ENCODE measurements around the gene RSPO4. TPM values are rescaled to one million over a fixed set of nuclear protein-coding genes. Genes with fewer than 3 reads are reported as not detected.

The RSPO4 gene
- total and polyA plus RNA-seq, 9 donors, result 0.04 to 0.53 (median 0.31) TPM; not detected in 4

DNA sequence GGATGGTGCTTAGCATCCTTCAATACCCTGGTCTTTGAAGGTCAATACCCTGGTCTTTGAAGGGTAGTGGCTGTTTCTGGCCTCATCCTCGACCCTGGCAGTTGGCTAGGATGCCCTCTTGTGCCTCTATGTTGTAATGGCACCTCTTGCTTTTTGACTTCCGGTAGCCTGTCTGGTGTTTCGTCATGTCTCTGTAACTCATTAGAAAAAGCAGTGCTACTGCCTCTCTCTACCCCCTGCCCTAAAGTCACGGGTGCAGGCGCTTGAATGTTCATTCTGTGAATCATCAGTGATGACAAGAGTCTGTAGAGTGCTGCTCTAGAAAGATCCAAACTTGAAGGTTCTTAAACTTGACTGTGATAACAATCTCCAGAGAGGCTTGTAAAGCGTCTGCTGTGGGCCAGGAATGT is 28.3 kb downstream of the RSPO4 start:
- DNase-seq, result no peak
- H3K27me3 ChIP-seq, result no peaks in the 10 kb centered on the region
- WGBS, 3 donors, result 32 to 43% (median 34%) methylated on average over 6 of the region's 6 CpGs
- TF ChIP-seq EP300 (IDR thresholded peaks at IDR 0.05), result no peak
- TF ChIP-seq CTCF (IDR thresholded peaks at IDR 0.05), result no peak
- no peak for TF ChIP-seq POLR2A (IDR thresholded peaks at IDR 0.05)
- no peaks in the 10 kb centered on the region for H3K9me3 ChIP-seq
- no peaks in the 10 kb centered on the region for H3K4me1 ChIP-seq (ENCODE audit: insufficient read depth)
- intact Hi-C loops (cut with DNase I), result no loop called here
- H3K36me3 ChIP-seq, result no peaks in the 10 kb centered on the region
- no peak overlapping the region for H3K4me3 ChIP-seq
- H3K27ac ChIP-seq, result no peak overlapping the region

DNA sequence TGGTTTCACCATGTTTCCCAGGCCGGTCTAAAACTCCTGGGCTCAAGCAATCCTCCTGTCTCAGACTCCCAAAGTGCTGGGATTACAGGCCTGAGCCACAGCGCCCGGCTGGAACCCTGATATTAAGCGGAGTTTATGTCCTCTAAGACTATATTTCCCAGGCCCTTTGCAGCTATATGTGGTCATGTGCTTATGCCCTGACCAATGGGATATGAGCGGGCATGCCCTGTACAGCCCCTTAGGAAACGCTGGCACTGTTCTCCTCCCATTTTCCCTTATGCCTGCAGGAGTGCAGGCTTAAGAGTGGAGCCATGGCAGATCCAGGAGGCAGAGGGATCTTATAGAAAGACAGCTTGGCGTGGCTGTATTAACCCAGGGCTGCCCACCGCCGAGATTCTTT is 29.9 kb downstream of the RSPO4 start:
- no peaks in the 10 kb centered on the region for H3K36me3 ChIP-seq
- TF ChIP-seq POLR2A (IDR thresholded peaks at IDR 0.05) (no peak), EP300 (IDR thresholded peaks at IDR 0.05) (no peak), CTCF (IDR thresholded peaks at IDR 0.05) (no peak)
- DNase-seq, result no peak
- H3K4me3 ChIP-seq, result no peak overlapping the region
- H3K9me3 ChIP-seq, result no peaks in the 10 kb centered on the region
- intact Hi-C loops (cut with DNase I), result no loop called here
- no peaks in the 10 kb centered on the region for H3K27me3 ChIP-seq
- 81 to 87% (median 86%) methylated on average over 9 of the region's 9 CpGs for WGBS, 3 donors
- H3K27ac ChIP-seq, result no peak overlapping the region
- H3K4me1 ChIP-seq (ENCODE audit: insufficient read depth), result no peaks in the 10 kb centered on the region

DNA sequence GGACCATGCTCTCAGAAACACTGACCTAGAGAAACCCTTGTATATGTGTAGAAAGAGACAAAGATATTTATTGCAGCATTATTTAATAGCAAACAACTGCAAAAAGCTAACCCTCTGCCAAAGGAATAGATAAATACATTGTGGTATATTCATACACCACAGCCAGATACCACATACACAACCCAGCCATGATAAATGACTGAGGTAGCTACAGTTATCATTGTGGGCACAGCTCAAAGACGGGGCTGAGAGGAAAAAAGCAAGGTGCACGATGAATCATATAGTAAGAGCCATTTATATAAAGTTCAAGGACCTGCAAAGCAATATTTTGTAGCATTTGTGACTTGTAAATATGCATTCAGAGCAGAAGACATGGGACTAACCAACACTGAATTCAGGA is 30.8 kb downstream of the RSPO4 start:
- TF ChIP-seq POLR2A (IDR thresholded peaks at IDR 0.05) (no peak), EP300 (IDR thresholded peaks at IDR 0.05) (no peak), CTCF (IDR thresholded peaks at IDR 0.05) (no peak)
- WGBS, 3 donors, result 51 to 72% (median 65%) methylated on average over 2 of the region's 2 CpGs
- no peak overlapping the region for H3K27ac ChIP-seq
- DNase-seq, result no peak
- no peaks in the 10 kb centered on the region for H3K4me1 ChIP-seq (ENCODE audit: insufficient read depth)
- intact Hi-C loops (cut with DNase I), result no loop called here
- H3K36me3 ChIP-seq, result no peaks in the 10 kb centered on the region
- no peak overlapping the region for H3K4me3 ChIP-seq
- H3K9me3 ChIP-seq, result no peaks in the 10 kb centered on the region
- no peaks in the 10 kb centered on the region for H3K27me3 ChIP-seq

GRCh38 chr20:969868-970267 is 32.2 kb downstream of the RSPO4 start:
- intact Hi-C loops (cut with DNase I), result loop anchor here in 1 of 4 donors (10.0 kb wide), 1 partner anchor 245 kb away; no protein-coding TSS in a partner anchor
- WGBS, 3 donors, result 67 to 71% (median 71%) methylated on average over 4 of the region's 4 CpGs

More at GRCh38 chr20:969868-970267, 32.2 kb downstream of the RSPO4 start:
- no peak overlapping the region for H3K4me3 ChIP-seq
- no peak for DNase-seq
- H3K36me3 ChIP-seq, result no peaks in the 10 kb centered on the region
- no peaks in the 10 kb centered on the region for H3K9me3 ChIP-seq
- H3K27ac ChIP-seq, result no peak overlapping the region
- H3K4me1 ChIP-seq (ENCODE audit: insufficient read depth), result no peaks in the 10 kb centered on the region
- no peaks in the 10 kb centered on the region for H3K27me3 ChIP-seq
- TF ChIP-seq CTCF (IDR thresholded peaks at IDR 0.05) (no peak), EP300 (IDR thresholded peaks at IDR 0.05) (no peak), POLR2A (IDR thresholded peaks at IDR 0.05) (no peak)
